ENCODE data around the gene HOXB5.

HOXB5 gene

GRCh38 chr17:48569674-48570324, 23.8 kb downstream of the HOXB5 start:
- H3K79me2 ChIP-seq (ENCODE audit: control insufficient read depth, insufficient read depth, low read length, poor library complexity): no peaks in the 10 kb centered on the region
- no peak overlapping the region for H3K9ac ChIP-seq (ENCODE audit: low read length)
- H3K4ac ChIP-seq (ENCODE audit: low read depth, low read length): peak overlapping the region; percentile 24
- peak overlapping the region; percentile 71 for H2BK5ac ChIP-seq (ENCODE audit: low read depth, low read length, poor library complexity)
- no peak for DNase-seq
- peak overlapping the region; percentile 26 for H3K18ac ChIP-seq (ENCODE audit: low read length)
- no peak overlapping the region for H4K12ac ChIP-seq (ENCODE audit: low read depth, low read length)
- H3K4me1 ChIP-seq (ENCODE audit: control insufficient read depth in 1 of 2, insufficient read depth in 2 of 2, low read length in 2 of 2): peaks cover 23 to 42% of the 10 kb centered on the region in 2 experiments
- peak overlapping the region; percentile 54 for H3K4me2 ChIP-seq (ENCODE audit: low read length)
- peaks cover 13% of the 10 kb centered on the region for H3K79me1 ChIP-seq (ENCODE audit: low read length)
- H3K27me3 ChIP-seq (ENCODE audit: insufficient read depth, low read length): peaks cover 7% of the 10 kb centered on the region
- H3K36me3 ChIP-seq (ENCODE audit: control insufficient read depth in 1 of 2, insufficient read depth in 2 of 2, low read length in 2 of 2): no peaks in the 10 kb centered on the region
- no peaks in the 10 kb centered on the region for H3K9me3 ChIP-seq (ENCODE audit: insufficient read depth, low read depth, low read length)
- no CpG with 5 or more reads among the region's 6 CpGs for WGBS (ENCODE audit: extremely low coverage, insufficient coverage, insufficient read length)
- no peak overlapping the region for H2AFZ ChIP-seq (ENCODE audit: insufficient read depth, low read length, poor library complexity)
- H4K91ac ChIP-seq (ENCODE audit: low read depth, low read length): peak overlapping the region; percentile 76
- H3K4me3 ChIP-seq (ENCODE audit: low read depth, low read length): no peak overlapping the region
- H4K8ac ChIP-seq (ENCODE audit: low read depth, low read length): no peak overlapping the region
- peak overlapping the region; percentile 17 for H3K14ac ChIP-seq (ENCODE audit: low read length)
- H3K23ac ChIP-seq (ENCODE audit: low read length): no peak overlapping the region
- peak overlapping the region; percentile 76 for H3K27ac ChIP-seq (ENCODE audit: low read depth, low read length)
- H2BK12ac ChIP-seq (ENCODE audit: low read length): peak overlapping the region; percentile 41
- H2BK120ac ChIP-seq (ENCODE audit: insufficient read depth, low read length, poor library complexity): peak overlapping the region; percentile 86
- H2AK5ac ChIP-seq (ENCODE audit: low read length): no peak overlapping the region

- Histone ChIP-seq H3K9me3 (ENCODE audit: insufficient read depth, low read depth, low read length) (peaks cover 4% of the 10 kb centered on the region), H2BK5ac (ENCODE audit: low read depth, low read length, poor library complexity) (no peak overlapping the region), H3K4ac (ENCODE audit: low read depth, low read length) (no peak overlapping the region), H3K14ac (ENCODE audit: low read length) (no peak overlapping the region), H4K12ac (ENCODE audit: low read depth, low read length) (no peak overlapping the region), H3K9ac (ENCODE audit: low read length) (no peak overlapping the region), H2AK5ac (ENCODE audit: low read length) (no peak overlapping the region), H3K4me1 (ENCODE audit: control insufficient read depth in 1 of 2, insufficient read depth in 2 of 2, low read length in 2 of 2) (peaks cover 27 to 46% of the 10 kb centered on the region in 2 experiments), H3K79me2 (ENCODE audit: control insufficient read depth, insufficient read depth, low read length, poor library complexity) (no peaks in the 10 kb centered on the region), H3K79me1 (ENCODE audit: low read length) (peaks cover 17% of the 10 kb centered on the region), H2BK12ac (ENCODE audit: low read length) (no peak overlapping the region), H4K91ac (ENCODE audit: low read depth, low read length) (no peak overlapping the region), H3K18ac (ENCODE audit: low read length) (no peak overlapping the region), H2AFZ (ENCODE audit: insufficient read depth, low read length, poor library complexity) (no peak overlapping the region), H3K4me3 (ENCODE audit: low read depth, low read length) (no peak overlapping the region), H3K23ac (ENCODE audit: low read length) (no peak overlapping the region), H3K27ac (ENCODE audit: low read depth, low read length) (no peak overlapping the region), H3K36me3 (ENCODE audit: control insufficient read depth in 1 of 2, insufficient read depth in 2 of 2, low read length in 2 of 2) (no peaks in the 10 kb centered on the region), H3K27me3 (ENCODE audit: insufficient read depth, low read length) (peaks cover 11% of the 10 kb centered on the region), H4K8ac (ENCODE audit: low read depth, low read length) (no peak overlapping the region), H2BK120ac (ENCODE audit: insufficient read depth, low read length, poor library complexity) (no peak overlapping the region), H3K4me2 (ENCODE audit: low read length) (no peak overlapping the region)
- no CpG with 5 or more reads among the region's 3 CpGs for WGBS (ENCODE audit: extremely low coverage, insufficient coverage, insufficient read length)
- no peak for DNase-seq
These were observed 24.4 kb downstream of the HOXB5 start for GRCh38 chr17:48569240-48569582.

- no CpG with 5 or more reads among the region's 33 CpGs for WGBS (ENCODE audit: extremely low coverage, insufficient coverage, insufficient read length)
- H2BK12ac ChIP-seq (ENCODE audit: low read length): peak overlapping the region; percentile 48
- no peak overlapping the region for H4K12ac ChIP-seq (ENCODE audit: low read depth, low read length)
- H2AFZ ChIP-seq (ENCODE audit: insufficient read depth, low read length, poor library complexity): no peak overlapping the region
- H3K4me2 ChIP-seq (ENCODE audit: low read length): no peak overlapping the region
- H2BK5ac ChIP-seq (ENCODE audit: low read depth, low read length, poor library complexity): no peak overlapping the region
- peaks cover 27 to 44% of the 10 kb centered on the region in 2 experiments for H3K4me1 ChIP-seq (ENCODE audit: control insufficient read depth in 1 of 2, insufficient read depth in 2 of 2, low read length in 2 of 2)
- H2AK5ac ChIP-seq (ENCODE audit: low read length): no peak overlapping the region
- peak overlapping the region; percentile 68 for H3K18ac ChIP-seq (ENCODE audit: low read length)
- no peak overlapping the region for H3K23ac ChIP-seq (ENCODE audit: low read length)
- peaks cover 4% of the 10 kb centered on the region for H3K9me3 ChIP-seq (ENCODE audit: insufficient read depth, low read depth, low read length)
- no peaks in the 10 kb centered on the region for H3K36me3 ChIP-seq (ENCODE audit: control insufficient read depth in 1 of 2, insufficient read depth in 2 of 2, low read length in 2 of 2)
- no peak overlapping the region for H3K4me3 ChIP-seq (ENCODE audit: low read depth, low read length)
- peak overlapping the region; percentile 44 for H3K14ac ChIP-seq (ENCODE audit: low read length)
- peaks cover 11% of the 10 kb centered on the region for H3K27me3 ChIP-seq (ENCODE audit: insufficient read depth, low read length)
- peak overlapping the region; percentile 7 for H3K4ac ChIP-seq (ENCODE audit: low read depth, low read length)
- no peak for DNase-seq
- H4K8ac ChIP-seq (ENCODE audit: low read depth, low read length): no peak overlapping the region
- peak overlapping the region; percentile 23 for H2BK120ac ChIP-seq (ENCODE audit: insufficient read depth, low read length, poor library complexity)
- peaks cover 17% of the 10 kb centered on the region for H3K79me1 ChIP-seq (ENCODE audit: low read length)
- H3K9ac ChIP-seq (ENCODE audit: low read length): no peak overlapping the region
- peak overlapping the region; percentile 21 for H4K91ac ChIP-seq (ENCODE audit: low read depth, low read length)
- no peaks in the 10 kb centered on the region for H3K79me2 ChIP-seq (ENCODE audit: control insufficient read depth, insufficient read depth, low read length, poor library complexity)
- no peak overlapping the region for H3K27ac ChIP-seq (ENCODE audit: low read depth, low read length)
These were observed 24.9 kb downstream of the HOXB5 start for GRCh38 chr17:48568499-48569239.

- no peak overlapping the region for H2BK120ac ChIP-seq (ENCODE audit: insufficient read depth, low read length, poor library complexity)
- H2AFZ ChIP-seq (ENCODE audit: insufficient read depth, low read length, poor library complexity): no peak overlapping the region
- no peak overlapping the region for H3K23ac ChIP-seq (ENCODE audit: low read length)
- no peak overlapping the region for H3K18ac ChIP-seq (ENCODE audit: low read length)
- H3K79me2 ChIP-seq (ENCODE audit: control insufficient read depth, insufficient read depth, low read length, poor library complexity): no peaks in the 10 kb centered on the region
- no peak overlapping the region for H3K4me3 ChIP-seq (ENCODE audit: low read depth, low read length)
- H2BK5ac ChIP-seq (ENCODE audit: low read depth, low read length, poor library complexity): no peak overlapping the region
- H3K27ac ChIP-seq (ENCODE audit: low read depth, low read length): no peak overlapping the region
- no peak overlapping the region for H2BK12ac ChIP-seq (ENCODE audit: low read length)
- no peak for DNase-seq
- no peak overlapping the region for H3K14ac ChIP-seq (ENCODE audit: low read length)
- peaks cover 17% of the 10 kb centered on the region for H3K79me1 ChIP-seq (ENCODE audit: low read length)
- no peak overlapping the region for H2AK5ac ChIP-seq (ENCODE audit: low read length)
- no peak overlapping the region for H4K12ac ChIP-seq (ENCODE audit: low read depth, low read length)
- H4K8ac ChIP-seq (ENCODE audit: low read depth, low read length): no peak overlapping the region
- H3K9me3 ChIP-seq (ENCODE audit: insufficient read depth, low read depth, low read length): peaks cover 4% of the 10 kb centered on the region
- H4K91ac ChIP-seq (ENCODE audit: low read depth, low read length): no peak overlapping the region
- H3K36me3 ChIP-seq (ENCODE audit: control insufficient read depth in 1 of 2, insufficient read depth in 2 of 2, low read length in 2 of 2): no peaks in the 10 kb centered on the region
- peaks cover 26 to 38% of the 10 kb centered on the region in 2 experiments for H3K4me1 ChIP-seq (ENCODE audit: control insufficient read depth in 1 of 2, insufficient read depth in 2 of 2, low read length in 2 of 2)
- no CpG with 5 or more reads among the region's 2 CpGs for WGBS (ENCODE audit: extremely low coverage, insufficient coverage, insufficient read length)
- H3K4ac ChIP-seq (ENCODE audit: low read depth, low read length): no peak overlapping the region
- peaks cover 11% of the 10 kb centered on the region for H3K27me3 ChIP-seq (ENCODE audit: insufficient read depth, low read length)
- H3K9ac ChIP-seq (ENCODE audit: low read length): no peak overlapping the region
- no peak overlapping the region for H3K4me2 ChIP-seq (ENCODE audit: low read length)
These were observed 25.8 kb downstream of the HOXB5 start for GRCh38 chr17:48567646-48568354.

Data from trophoblast cell (in vitro differentiated cells and primary cell).